Muscle of leg (tissue), 11 donors: Measurements from ENCODE around the gene APPBP2. TPM values are rescaled to one million over a fixed set of nuclear protein-coding genes. Genes with fewer than 3 reads are reported as not detected.
"Not testable (repeated sequence)": the region's sequence is repeated elsewhere in the genome, so short reads cannot be mapped to it uniquely, and the experiment has no call there.

Experiments
- DNase-seq: peaks from one replicate; pipeline ENCODE4 v3.0.0; 2013
- H3K27ac ChIP-seq: one replicate; pipeline ENCODE4 v1.5.1; 2013; ENCODE audit warnings: mild to moderate bottlenecking, low read length, control low read depth
- H3K27me3 ChIP-seq: one replicate; pipeline ENCODE4 v1.6.1; 2013; ENCODE audit warnings: low read length; ENCODE audit not compliant: control insufficient read depth, insufficient read depth
- H3K36me3 ChIP-seq: one replicate; pipeline ENCODE4 v1.6.1; 2013; ENCODE audit warnings: low read length; ENCODE audit not compliant: control insufficient read depth, insufficient read depth
- H3K4me1 ChIP-seq: one replicate; pipeline ENCODE4 v1.6.1; 2013; ENCODE audit warnings: low read length; ENCODE audit not compliant: control insufficient read depth, insufficient read depth
- H3K4me3 ChIP-seq: one replicate; pipeline ENCODE4 v1.5.1; 2013; ENCODE audit warnings: low read length, control low read depth
- H3K9me3 ChIP-seq: replicated peaks from 2 replicates; pipeline ENCODE4 v1.6.1; 2013; ENCODE audit warnings: low read depth, low read length; ENCODE audit not compliant: control insufficient read depth
- WGBS: methylation state at CpG from one replicate; pipeline ENCODE4 v1.1.5; 2013; ENCODE audit warnings: missing lambda C conversion rate; ENCODE audit not compliant: insufficient coverage; 5-methylcytosine and 5-hydroxymethylcytosine counted together
- polyA plus RNA-seq, 8 donors: library from polyadenylated mRNA; unstranded; fragments of 120-200 nt; gene quantifications; one replicate each; pipeline versions ENCODE4 v1.2.1 to v1.2.3, GENCODE V29; 2013; ENCODE audit warnings: inconsistent platforms in 1 of 8, low replicate concordance in 1 of 8; ENCODE audit not compliant: insufficient read length in 8 of 8, insufficient read depth in 1 of 8
- total RNA-seq: library from RNA; stranded (reverse); fragments of 120-200 nt; gene quantifications from one replicate; pipeline ENCODE4 v1.2.4, GENCODE V29; 2013

APPBP2 gene
- total and polyA plus RNA-seq, 9 donors, result 22.0 to 39.7 (median 30.0) TPM

DNA sequence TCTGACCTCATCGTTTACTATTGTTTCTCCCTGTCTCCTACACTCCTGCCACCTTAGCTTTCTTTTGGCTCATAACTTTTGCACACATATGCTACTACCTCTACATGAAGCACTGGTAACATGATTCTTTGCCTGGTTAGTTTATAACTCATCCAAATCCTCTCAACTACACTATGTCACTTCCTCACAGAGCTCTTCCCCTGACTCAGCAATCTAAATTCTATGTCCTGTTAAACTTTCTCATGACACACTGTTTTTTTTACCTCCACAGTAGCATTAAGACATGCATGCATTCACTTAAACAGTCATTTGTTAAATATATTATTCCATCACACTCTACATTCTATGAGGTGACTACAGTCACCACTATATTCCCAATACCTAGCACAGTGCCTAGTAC is 19.7 kb downstream of the APPBP2 start:
- Histone ChIP-seq H3K4me1 (no peaks in the 10 kb centered on the region), H3K27ac (no peak overlapping the region), H3K9me3 (no peaks in the 10 kb centered on the region), H3K27me3 (no peaks in the 10 kb centered on the region), H3K4me3 (no peak overlapping the region), H3K36me3 (peaks cover 5% of the 10 kb centered on the region)
- DNase-seq, result peak; percentile 20
- WGBS, result 90% methylated on average over 1 of the region's 1 CpG

DNA sequence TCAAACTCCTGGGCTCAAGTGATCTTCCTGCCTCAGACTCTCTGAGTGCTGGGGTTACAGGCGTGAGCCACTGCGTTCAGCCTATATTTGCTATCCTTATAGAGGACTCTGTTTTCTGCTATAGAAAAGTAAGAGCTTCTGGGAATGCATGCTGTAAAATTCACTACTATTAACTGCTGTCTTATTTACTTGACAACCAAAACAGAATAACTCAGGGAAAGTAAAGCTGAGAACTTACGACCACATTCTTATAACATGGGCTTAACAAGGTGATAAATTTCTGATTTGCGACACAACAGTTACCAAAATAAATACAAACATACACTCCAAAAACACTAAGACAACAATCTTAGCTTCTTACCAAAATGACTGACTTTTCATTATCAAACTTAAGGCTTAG is 23.9 kb downstream of the APPBP2 start:
- no peaks in the 10 kb centered on the region for H3K9me3 ChIP-seq
- no peaks in the 10 kb centered on the region for H3K27me3 ChIP-seq
- no peaks in the 10 kb centered on the region for H3K4me1 ChIP-seq
- no peak overlapping the region for H3K27ac ChIP-seq
- 83% methylated on average over 1 of the region's 4 CpGs for WGBS
- peaks cover 13% of the 10 kb centered on the region for H3K36me3 ChIP-seq
- H3K4me3 ChIP-seq, result no peak overlapping the region
- no peak for DNase-seq

- WGBS, result no CpG with 5 or more reads among the region's 2 CpGs
- DNase-seq, result no peak
- H3K4me1 ChIP-seq, result no peaks in the 10 kb centered on the region
- H3K27ac ChIP-seq, result no peak overlapping the region
- H3K36me3 ChIP-seq, result peaks cover 13% of the 10 kb centered on the region
- H3K27me3 ChIP-seq, result no peaks in the 10 kb centered on the region
- H3K9me3 ChIP-seq, result no peaks in the 10 kb centered on the region
- H3K4me3 ChIP-seq, result no peak overlapping the region
These were observed 24.5 kb downstream of the APPBP2 start for GRCh38 chr17:60501589-60501988.

DNA sequence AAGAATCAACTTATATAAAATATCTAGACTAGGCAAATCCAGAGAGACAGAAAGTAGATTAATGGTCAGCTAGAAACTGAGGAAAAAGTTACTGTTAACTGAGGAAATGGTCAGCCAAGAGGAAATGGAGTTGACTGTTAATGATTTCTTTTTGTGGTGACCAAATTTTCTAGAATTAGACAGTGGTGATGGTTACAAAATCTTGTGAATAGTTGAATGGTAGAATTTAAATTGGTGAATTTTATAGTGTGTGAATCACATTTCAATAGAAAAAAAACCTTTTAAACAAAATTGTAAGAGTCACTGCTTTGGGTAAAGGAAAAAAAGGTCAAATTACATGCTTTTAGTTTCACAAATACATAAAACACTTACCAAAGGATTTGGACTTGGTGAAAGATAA is 30.0 kb downstream of the APPBP2 start:
- peaks cover 12% of the 10 kb centered on the region for H3K9me3 ChIP-seq
- no peak overlapping the region for H3K27ac ChIP-seq
- H3K4me3 ChIP-seq, result no peak overlapping the region
- H3K36me3 ChIP-seq, result peaks cover 43% of the 10 kb centered on the region
- no peak for DNase-seq
- no peaks in the 10 kb centered on the region for H3K4me1 ChIP-seq
- no peaks in the 10 kb centered on the region for H3K27me3 ChIP-seq

DNA sequence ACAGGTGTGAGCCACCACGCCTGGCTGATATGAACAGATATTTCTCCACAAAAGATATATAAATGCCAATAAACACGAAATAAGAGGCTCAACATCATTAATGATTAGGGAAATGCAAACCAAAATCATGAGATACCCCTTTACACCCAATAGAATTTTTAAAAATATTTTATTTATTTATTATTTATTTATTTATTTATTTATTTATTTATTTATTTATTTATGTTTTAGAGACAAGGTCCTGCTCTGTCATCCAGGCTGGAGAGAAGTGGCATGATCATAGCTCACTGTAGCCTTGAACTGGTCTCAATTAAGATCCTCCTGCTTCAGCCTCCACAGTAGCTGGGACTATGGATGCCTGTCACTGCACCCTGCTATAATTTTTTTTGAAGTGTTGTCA is 30.8 kb downstream of the APPBP2 start:
- Histone ChIP-seq H3K27ac (no peak overlapping the region), H3K36me3 (peaks cover 45% of the 10 kb centered on the region), H3K9me3 (peaks cover 12% of the 10 kb centered on the region), H3K4me1 (no peaks in the 10 kb centered on the region), H3K27me3 (no peaks in the 10 kb centered on the region), H3K4me3 (no peak overlapping the region)
- DNase-seq, result no peak
- WGBS, result no CpG with 5 or more reads among the region's 2 CpGs

GRCh38 chr17:60493847-60494321 is 32.2 kb downstream of the APPBP2 start:
- no peaks in the 10 kb centered on the region for H3K4me1 ChIP-seq
- H3K27me3 ChIP-seq, result no peaks in the 10 kb centered on the region
- no peak for DNase-seq
- peaks cover 12% of the 10 kb centered on the region for H3K9me3 ChIP-seq
- 100% methylated on average over 1 of the region's 3 CpGs for WGBS
- H3K36me3 ChIP-seq, result peaks cover 51% of the 10 kb centered on the region
- H3K4me3 ChIP-seq, result no peak overlapping the region
- no peak overlapping the region for H3K27ac ChIP-seq

DNA sequence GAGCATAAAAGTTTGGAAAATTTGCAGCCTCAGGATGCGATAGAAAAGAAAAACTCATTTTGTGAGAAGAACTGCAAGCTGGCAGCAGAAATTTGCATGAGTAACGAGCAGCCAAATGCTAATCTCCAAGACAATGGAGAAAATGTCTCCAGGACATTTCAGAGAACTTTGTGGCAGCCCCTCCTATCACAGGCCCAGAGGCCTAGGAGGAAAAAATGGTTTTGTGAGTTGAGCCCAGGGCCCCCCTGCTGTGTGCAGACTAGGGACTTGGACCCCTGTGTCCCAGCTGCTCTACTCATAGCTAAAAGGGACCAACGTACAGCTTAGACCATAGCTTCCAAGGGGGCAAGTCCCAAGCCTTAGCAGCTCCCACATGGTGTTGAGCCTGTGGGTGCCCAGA is 34.3 kb downstream of the APPBP2 start:
- peaks cover 59% of the 10 kb centered on the region for H3K36me3 ChIP-seq
- 100% methylated on average over 2 of the region's 3 CpGs for WGBS
- no peaks in the 10 kb centered on the region for H3K27me3 ChIP-seq
- DNase-seq, result no peak
- H3K4me1 ChIP-seq, result no peaks in the 10 kb centered on the region
- H3K9me3 ChIP-seq, result peaks cover 12% of the 10 kb centered on the region
- H3K4me3 ChIP-seq, result no peak overlapping the region
- no peak overlapping the region for H3K27ac ChIP-seq

GRCh38 chr17:60490594-60490993 is 35.4 kb downstream of the APPBP2 start:
- H3K4me1 ChIP-seq, H3K27ac ChIP-seq, H3K4me3 ChIP-seq, DNase-seq, H3K27me3 ChIP-seq: not testable (repeated sequence)
- Histone ChIP-seq H3K36me3 (peaks cover 59% of the 10 kb centered on the region), H3K9me3 (peaks cover 15% of the 10 kb centered on the region)
- no CpG with 5 or more reads among the region's 2 CpGs for WGBS

DNA sequence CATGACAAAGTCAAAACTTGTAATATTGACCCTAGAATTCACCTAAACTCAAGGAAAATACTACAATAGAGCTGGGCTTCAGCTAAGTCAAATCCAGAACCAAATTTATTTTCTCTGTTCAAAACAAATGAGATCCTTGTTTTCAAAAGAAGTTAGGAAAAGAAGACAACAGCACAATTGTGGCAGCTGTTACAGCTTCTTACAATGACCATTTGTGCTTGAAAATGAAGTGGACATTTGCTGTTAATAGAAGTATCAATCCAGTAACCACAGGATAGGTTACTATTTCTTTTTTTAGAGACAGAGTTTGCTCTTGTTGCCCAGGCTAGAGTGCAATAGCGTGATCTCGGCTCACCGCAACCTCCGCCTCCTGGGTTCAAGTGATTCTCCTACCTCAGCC is 44.4 kb downstream of the APPBP2 start:
- H3K9me3 ChIP-seq, result peaks cover 3% of the 10 kb centered on the region
- DNase-seq, result no peak
- no peak overlapping the region for H3K4me3 ChIP-seq
- H3K27ac ChIP-seq, result no peak overlapping the region
- no peaks in the 10 kb centered on the region for H3K27me3 ChIP-seq
- peaks cover 4% of the 10 kb centered on the region for H3K36me3 ChIP-seq
- H3K4me1 ChIP-seq, result no peaks in the 10 kb centered on the region
- no CpG with 5 or more reads among the region's 4 CpGs for WGBS

- Histone ChIP-seq H3K27ac (no peak overlapping the region), H3K36me3 (no peaks in the 10 kb centered on the region), H3K27me3 (no peaks in the 10 kb centered on the region), H3K4me3 (no peak overlapping the region), H3K9me3 (no peaks in the 10 kb centered on the region), H3K4me1 (peaks cover 7% of the 10 kb centered on the region)
- DNase-seq, result peak; percentile 32
These were observed 52.3 kb downstream of the APPBP2 start for GRCh38 chr17:60473788-60474187.

- no peak overlapping the region for H3K27ac ChIP-seq
- no CpG with 5 or more reads among the region's 1 CpG for WGBS
These were observed 53.6 kb downstream of the APPBP2 start for GRCh38 chr17:60472449-60472848.

More at GRCh38 chr17:60472449-60472848, 53.6 kb downstream of the APPBP2 start:
- Histone ChIP-seq H3K36me3 (peaks cover 6% of the 10 kb centered on the region), H3K9me3 (no peaks in the 10 kb centered on the region), H3K4me1 (peaks cover 7% of the 10 kb centered on the region), H3K27me3 (no peaks in the 10 kb centered on the region), H3K4me3 (no peak overlapping the region)
- DNase-seq, result no peak
